HG03196 (cell line): ENCODE measurements around the gene ARHGAP6.
"Not testable (repeated sequence)": the region's sequence is repeated elsewhere in the genome, so short reads cannot be mapped to it uniquely, and the experiment has no call there.

Source experiments
- ATAC-seq: cut with Tn5 transposase; IDR thresholded peaks from one replicate; pipeline ENCODE4 v1.9.1; 2021; ENCODE audit not compliant: unreplicated experiment

The ARHGAP6 gene

DNA sequence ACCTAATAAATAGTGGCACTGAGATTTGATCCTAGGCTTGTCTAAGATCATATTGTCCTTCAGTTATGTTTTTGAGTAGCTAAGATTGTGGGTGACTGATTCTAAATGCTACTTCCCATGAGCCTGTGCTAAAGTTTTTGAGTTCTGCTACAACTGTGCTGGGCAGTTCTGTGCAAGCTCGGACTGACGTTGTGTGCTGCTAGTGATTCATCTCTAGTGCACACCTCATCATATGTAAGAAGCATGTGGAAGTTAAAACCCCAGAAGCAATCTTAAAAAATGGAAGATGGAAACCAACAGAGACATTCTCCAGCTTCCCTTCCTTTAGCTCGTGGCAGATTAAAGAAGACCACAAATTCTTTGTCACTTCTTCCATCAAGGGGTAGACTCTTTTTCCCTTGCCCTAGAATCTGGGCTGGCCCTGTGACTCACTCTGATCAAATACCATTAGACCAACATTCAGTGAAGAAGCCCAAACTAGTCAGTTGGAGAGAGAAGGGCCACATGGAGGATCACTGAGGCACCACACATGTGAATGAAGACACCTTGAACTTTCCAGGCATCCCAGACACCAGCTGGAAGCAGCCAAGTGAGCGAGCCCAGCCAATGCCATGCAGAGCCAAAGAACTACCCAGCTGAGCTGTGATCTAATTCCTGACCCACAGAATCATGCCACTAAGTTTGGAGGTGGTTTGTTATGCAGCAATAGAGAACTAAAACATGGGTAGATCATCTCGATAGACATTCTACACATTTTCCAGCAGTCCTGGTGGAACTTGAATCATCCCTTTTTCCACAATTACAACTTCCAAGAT lies 16.8 kb downstream of the ARHGAP6 start:
- ATAC-seq, result no peak

DNA sequence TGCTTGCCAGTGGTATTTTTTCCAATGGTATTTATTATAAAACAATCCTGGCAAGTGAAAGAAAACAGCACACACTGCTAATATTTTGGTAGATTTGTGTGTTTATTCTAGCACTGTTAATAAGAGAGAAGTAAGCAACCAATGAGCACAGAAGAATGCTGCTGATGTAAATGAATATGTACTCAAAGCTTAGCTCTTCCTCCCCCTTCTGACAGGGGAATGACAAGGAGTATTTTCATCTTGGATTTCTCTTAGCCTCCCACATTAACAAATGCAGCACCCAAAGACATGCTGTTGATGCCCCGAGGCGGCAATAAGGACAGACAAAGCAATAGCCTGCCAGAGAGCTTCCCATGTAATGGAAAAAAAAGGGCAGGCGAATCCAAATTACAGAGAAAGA lies 18.6 kb downstream of the ARHGAP6 start:
- ATAC-seq, result no peak

DNA sequence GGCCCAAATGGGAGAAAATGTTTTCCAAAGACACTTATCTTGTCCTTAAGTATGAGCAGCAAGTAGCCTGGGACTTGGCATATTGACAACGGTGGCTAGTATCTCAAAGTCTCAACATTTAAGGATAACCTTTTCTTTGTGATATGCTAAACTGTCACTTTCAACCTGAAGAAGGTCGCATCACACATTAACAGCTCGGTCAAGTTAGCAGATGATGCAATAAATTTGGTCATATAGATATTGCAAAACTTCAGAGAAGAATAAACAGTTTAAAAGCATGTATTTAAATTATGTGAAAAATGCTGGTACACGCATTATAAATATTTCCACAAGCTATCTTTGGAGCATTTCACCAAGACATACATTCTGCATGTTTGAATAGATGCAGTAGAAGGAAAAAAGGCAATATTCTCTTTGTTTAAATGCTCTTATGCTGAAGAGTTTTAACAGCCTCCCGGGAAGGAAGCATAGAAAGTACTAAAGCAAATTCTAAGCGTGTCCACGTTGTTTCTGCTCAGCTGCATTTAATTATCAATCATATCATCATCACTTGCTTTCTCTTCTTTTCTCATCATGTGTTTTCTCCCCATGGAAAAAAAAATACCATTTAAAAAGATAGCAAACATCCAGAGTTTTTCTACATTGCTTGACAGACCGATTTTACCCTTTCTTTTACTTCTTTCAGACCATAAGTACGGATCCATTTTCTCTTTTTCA lies 24.2 kb downstream of the ARHGAP6 start:
- ATAC-seq, result no peak

DNA sequence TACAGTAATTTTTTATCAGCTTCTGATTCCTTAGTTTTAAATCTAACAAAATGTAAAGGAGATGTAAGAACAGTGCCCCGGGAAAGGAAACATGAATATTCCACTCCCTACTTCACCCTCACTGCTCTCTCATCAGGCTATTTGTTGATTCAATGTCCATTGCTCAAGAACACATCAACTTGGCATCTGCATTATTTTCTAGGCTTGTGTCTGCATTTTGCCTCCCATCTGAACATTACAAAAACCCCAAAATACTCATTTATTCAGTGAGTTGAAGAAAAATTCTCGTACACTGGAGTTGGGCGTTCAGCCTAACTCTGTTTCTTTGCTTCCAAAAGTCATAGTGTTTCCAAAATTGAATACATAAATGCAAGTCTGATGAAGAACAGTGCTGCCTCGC lies 25.6 kb downstream of the ARHGAP6 start:
- ATAC-seq, result no peak

DNA sequence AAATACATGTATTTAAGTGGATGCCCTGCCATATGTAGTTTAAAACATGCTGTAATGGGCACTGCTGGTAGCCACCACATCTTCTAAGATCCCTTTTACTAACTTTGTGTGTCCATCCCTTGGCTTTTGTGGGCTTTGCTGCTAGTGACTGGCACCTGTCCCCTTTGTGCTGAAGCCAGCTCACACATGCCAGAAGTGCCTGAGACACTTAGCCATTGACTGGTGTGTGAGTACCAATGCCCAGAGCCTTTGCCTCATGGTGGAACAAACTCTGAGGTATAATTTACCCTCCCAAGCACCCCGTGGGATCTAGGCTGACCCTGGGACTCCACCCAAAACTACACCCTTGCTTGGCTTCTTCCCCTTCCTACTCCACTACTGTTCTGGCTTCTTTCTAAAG lies 33.0 kb downstream of the ARHGAP6 start:
- ATAC-seq, result no peak

DNA sequence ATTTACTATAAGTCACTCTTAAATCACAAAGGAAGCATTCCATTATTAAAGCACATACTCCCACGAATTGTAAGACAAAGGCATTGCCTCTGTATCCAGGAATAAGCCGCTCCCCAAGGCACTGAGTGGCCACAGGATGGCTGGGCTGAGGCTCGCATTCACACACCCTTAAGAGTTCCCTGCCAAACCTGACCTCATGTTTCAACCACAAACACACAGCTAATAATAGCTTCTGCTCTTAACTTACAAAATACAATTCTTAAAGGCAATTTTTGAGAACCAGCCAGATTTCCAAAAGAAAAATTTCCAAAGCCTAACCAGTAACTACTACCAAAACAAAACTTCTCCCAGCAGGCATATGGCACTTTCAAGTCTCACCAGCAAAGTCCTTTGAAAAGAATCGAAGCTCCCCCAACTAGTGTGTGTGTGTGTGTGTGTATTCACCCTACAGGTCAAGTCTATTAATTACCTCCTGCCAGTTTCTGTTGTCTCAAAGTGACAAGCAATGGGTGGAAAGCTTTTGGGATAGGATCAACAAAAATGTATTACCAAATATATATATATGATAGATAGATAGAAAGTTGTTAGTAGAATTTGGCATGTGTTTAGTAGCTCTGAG lies 36.0 kb downstream of the ARHGAP6 start:
- no peak for ATAC-seq

DNA sequence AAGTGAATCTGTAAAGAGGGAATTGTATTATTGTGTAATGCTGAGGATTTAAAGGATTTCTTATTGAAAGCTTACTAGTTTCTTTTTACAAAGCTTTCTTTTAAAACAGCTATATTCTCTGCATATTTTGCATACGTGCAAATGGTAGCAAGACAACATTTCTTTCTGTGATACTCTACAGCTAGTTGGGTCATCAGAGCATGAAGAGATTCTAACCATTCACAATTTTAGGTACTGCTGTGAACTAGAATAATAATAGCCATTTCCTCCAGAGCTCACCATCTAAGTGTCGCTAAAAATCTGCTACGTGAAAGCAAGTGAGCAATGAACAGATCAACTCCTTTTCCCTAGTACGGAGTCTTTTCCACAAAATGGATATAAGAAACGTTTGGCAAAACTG lies 37.3 kb downstream of the ARHGAP6 start:
- no peak for ATAC-seq

DNA sequence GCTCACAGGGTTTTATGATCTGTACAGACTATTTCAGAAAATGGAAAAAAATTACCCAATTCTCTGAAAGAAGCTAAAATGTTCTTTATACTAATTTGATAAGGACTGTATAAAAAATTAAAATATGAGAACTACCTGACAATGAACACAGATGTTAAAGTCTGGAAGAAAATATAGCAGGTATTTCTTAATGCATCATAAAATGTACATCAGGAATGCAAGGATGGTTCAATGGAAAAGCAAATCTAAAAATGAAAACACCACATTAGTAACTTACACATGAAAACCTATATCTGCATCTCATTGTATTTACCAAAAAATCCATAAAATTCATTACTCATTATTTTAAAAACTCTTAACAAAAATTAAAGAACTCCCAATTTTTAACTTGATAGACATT lies 39.4 kb downstream of the ARHGAP6 start:
- ATAC-seq, result no peak

DNA sequence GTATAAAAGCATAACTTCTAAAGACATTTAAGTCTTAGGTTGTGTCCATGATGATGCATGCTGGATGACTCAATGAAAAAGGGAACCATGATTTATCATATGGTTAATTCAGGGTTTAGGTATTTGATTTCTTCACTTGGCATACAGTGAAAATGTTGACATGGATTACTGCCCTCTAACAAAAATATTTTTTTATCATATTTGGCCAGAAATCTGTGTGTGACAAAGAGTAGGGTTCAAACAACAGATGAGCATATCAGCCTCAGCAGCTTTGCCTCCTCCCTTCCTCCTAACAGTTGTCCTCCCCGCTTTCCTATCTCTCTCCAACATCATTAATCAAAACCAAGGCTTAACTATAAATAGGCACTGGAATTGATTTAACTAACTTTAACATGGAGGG lies 46.3 kb downstream of the ARHGAP6 start:
- no peak for ATAC-seq

DNA sequence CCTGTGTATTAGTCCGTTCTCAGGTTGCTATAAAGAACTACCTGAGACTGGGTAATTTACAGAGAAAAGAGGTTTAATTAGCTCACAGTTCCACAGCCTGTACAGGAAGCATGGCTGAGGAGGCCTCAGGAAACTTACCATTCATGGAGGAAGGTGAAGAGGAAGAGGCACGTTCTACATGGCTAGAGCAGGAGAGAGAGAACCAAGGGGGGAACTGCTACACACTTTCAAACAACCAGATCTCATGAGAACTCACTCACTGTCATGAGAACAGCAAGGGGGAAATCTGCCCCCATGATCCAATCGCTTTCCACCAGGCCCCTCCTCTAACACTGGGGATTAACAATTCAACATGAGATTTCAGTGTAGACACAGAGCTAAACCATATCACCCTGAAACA lies 51.5 kb downstream of the ARHGAP6 start:
- ATAC-seq, result not testable (repeated sequence)

DNA sequence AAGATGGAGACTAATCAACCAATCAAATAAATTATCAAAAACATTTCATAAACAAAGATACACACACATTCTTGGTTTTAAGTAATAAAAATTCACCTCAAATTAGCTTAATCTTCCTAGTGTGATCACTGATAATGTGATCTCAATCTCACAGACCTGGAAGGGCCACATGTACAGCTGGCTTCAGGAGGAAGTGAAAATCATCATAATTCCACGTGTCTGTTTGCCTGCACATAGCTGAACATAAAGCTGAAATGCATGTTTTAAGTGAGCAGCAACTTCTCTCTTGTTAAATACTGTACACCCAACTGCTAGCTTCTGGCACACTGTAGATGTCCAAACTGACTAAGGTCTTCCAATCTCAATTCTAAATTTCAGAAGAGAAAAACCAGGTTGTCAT lies 53.8 kb downstream of the ARHGAP6 start:
- ATAC-seq, result no peak

DNA sequence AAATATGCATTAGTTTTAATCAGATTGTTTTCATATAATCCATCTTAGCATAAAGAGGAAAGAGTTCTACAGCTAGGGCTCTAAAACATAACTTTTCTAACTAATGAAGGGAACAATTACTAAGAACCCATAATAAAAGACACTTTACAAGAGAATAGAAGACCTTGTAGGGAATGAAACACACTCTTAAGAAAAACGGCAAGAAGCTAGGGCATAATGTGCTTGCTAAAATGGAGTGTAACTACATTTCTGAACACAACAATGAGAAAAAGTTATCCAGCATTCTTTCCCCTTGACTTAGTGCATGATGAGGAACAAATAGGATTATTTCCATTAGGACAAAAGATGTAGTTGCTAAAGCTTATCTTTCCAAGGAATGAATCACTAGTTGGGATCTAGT lies 54.6 kb downstream of the ARHGAP6 start:
- no peak for ATAC-seq

DNA sequence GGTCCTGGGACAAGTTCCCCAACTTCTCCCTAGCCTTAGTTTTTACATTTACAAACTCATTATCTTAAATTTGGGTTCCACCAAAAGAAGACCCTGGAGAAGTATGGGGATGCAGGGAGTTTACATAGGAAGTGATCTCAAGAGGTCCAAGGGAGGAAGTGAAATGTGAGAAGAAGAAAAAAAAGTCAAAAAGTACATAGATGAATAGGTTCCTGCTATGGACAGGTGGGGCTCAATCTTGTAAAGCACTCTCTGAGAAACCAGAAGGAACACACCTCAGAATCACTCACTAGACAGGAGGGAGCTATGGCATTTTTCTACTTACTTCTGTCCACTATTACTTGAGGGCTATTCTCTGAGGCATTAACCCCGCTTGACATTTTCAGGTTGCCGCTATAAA lies 56.6 kb downstream of the ARHGAP6 start:
- ATAC-seq, result no peak

DNA sequence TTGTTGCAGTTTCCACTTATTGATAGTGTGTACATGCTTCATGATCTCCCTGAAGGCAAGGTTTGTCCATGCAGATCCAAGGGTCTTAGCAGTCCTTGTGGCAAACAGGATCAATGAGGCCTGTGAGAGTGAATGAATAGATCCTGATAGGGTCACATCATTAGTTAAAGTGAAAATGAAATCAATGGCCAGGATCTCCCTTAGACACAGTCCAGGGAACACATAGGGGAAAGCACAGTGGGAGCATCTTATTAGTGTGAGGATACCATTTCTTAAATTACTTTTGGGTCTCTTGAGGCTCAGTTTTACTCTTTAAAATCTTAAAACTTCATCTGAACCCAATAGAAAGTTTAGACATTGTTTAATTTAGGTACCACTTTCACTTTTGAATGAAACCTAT lies 59.3 kb downstream of the ARHGAP6 start:
- no peak for ATAC-seq

DNA sequence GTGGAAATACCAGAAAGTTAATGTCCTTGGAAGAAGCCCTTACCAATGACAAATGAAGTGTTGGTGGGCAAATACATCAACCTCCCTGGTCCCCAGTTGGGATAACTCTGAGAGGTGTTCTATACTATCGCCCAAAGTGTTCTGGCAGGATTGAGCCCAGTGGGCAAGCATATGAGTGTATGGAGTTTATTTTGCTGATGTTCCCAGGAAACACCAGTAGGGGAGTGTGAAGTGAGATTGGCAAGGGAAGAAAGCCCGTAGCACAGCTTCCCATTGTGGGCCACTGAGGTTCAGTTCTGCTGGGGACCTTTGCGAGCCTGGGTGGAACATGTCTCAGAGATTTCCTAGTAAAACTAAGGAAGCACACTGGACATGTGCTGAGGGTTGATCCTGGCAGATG lies 65.1 kb downstream of the ARHGAP6 start:
- no peak for ATAC-seq

DNA sequence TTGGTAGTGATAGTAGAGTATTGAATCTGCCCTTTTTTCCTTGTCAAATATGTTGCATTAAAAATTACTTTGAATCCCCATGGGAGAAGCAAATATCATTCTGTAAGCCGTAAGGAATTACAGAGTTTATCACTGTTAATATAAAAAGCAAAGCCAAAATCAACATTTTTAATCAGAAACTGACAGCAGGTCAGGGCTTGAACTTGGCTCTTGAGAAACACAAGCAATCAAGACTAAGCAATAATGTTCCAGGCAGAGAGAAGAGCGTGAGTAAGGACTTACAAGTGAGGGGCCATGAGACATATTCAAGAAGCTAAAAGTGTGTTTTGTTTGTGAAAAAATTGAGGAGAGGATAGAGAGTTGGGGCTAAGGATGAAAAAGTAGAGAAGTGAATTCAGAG lies 68.2 kb downstream of the ARHGAP6 start:
- ATAC-seq, result no peak

DNA sequence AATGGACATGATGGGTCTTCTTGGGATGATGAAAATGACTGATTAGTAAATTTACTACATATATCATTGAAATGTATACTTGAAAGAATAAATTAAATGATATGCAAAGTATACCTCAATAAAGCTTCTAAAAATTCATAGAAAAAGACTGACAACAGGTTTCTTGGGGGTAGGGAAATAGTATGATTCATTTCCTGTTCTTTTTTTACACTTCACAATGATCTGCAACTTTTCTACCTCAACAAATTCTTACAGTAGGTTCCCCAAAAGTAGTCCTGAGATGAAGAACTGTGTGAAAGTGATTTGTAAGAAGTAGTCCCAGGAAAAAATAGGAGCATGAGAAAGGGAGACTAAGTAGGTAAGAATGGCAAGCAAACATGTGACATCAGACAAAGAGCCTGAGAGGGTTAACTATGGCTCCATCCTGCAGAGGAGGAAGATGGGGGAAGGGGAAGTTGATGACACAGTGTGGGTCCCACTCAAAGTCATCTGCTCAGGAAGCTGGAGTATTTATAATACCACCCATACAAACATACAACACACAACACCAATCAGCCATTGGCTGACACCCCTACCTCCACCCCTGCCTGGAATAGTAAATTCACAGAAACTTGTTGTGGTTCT lies 73.9 kb downstream of the ARHGAP6 start:
- no peak for ATAC-seq

DNA sequence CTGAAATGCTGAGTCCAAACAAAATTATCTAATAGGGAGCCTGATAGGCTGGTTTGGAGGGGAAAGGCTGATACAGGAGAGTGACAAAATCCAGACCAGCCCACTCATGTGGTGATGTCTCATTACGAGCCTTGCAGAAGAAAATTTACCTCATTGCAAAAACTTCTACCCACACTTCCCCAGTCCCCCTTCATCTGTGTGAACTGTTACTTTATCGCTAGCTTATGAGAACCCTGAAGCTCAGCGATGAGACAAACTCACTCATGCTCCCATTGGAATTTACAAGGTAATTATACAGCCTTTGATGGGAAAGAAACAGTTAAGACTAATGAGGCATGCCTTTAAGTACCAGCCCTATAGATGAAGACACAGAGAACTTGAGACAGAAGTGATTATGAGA lies 76.1 kb downstream of the ARHGAP6 start:
- no peak for ATAC-seq

DNA sequence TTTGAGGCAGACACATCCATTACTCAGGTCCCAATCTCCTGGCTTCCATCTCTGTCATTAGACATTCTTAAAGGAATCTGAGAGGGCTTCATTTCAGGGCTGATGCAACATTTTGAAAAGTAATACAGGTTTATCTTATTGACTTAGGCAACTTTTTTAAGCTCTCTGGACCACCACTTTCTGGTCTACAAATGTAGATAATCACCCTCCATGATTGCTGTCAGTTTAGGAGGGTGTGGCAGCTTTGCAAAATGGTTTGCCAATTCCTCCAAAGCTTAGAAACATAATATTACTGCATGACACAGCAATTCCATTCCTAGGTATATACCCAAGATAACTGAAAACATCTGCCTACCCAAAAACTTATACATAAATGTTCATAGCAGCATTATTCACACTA lies 77.6 kb downstream of the ARHGAP6 start:
- no peak for ATAC-seq

DNA sequence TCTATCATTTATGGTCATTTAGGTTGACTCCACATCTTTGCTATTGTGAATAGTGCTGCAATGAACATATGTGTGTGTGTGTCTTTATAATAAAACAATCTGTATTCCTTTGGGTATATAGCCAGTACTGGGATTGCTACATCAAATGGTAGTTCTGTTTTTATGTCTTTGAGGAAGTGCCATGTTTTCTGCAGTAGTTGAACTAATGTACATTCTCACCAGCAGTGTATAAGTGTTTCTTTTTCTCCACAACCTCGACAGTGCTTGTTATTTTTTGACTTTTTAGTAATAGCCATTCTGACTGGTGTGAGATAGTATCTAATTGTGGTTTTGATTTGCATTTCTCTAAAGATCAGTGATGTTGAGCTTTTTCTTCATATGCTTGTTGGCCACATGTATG lies 80.5 kb downstream of the ARHGAP6 start:
- no peak for ATAC-seq

DNA sequence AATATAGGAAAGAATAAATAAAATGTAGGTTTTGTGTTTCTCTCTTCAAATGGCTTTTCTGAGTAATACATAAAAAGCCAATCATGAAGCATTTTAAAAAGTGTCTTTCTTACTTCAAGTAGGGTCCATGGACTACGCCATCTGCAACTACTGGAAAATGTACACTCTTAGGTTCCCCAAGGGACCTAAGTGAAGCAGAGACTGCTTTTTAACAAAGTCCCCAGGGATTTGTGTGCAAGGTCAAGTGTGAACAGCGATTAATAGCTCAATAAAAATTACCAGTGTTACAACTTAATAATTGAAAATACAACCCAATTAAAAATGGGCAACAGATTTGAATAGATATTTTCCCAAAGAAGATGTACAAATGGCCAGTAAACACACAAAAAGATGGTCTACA lies 84.9 kb downstream of the ARHGAP6 start:
- ATAC-seq, result no peak
